Measurements from ENCODE around the gene SORL1. TPM values are rescaled to one million over a fixed set of nuclear protein-coding genes. Genes with fewer than 3 reads are reported as not detected.
"Not testable (repeated sequence)": the region's sequence is repeated elsewhere in the genome, so short reads cannot be mapped to it uniquely, and the experiment has no call there.

The SORL1 gene
- total RNA-seq, 1 experiment from 2014 or later: 6.1 TPM

- BruUV-seq (replicated peaks): no TSS peak
- Mint-ChIP-seq H3K4me3 (ENCODE audit: low read depth, unreplicated experiment) (no peak overlapping the region), H3K27me3 (ENCODE audit: unreplicated experiment) (no peaks in the 10 kb centered on the region), H3K4me1 (ENCODE audit: low read depth, unreplicated experiment) (no peaks in the 10 kb centered on the region), H3K27ac (ENCODE audit: unreplicated experiment) (no peak overlapping the region), H3K36me3 (ENCODE audit: insufficient read depth, unreplicated experiment) (no peaks in the 10 kb centered on the region), H3K9me3 (ENCODE audit: low read depth, unreplicated experiment) (no peaks in the 10 kb centered on the region)
- intact Hi-C loops (cut with micrococcal nuclease; ENCODE audit: unreplicated experiment): no loop called here
- TF ChIP-seq CTCF (IDR thresholded peaks at IDR 0.05; ENCODE audit: unreplicated experiment): no peak
- DNase-seq: no peak
- CTCF ChIA-PET: no interaction called here
Observed at GRCh38 chr11:121408830-121409229, 43.3 kb upstream of the SORL1 start.

- H3K27me3 Mint-ChIP-seq (ENCODE audit: unreplicated experiment); BruUV-seq (replicated peaks); intact Hi-C loops (cut with micrococcal nuclease; ENCODE audit: unreplicated experiment); DNase-seq; H3K4me3 Mint-ChIP-seq (ENCODE audit: low read depth, unreplicated experiment); CTCF ChIA-PET; H3K9me3 Mint-ChIP-seq (ENCODE audit: low read depth, unreplicated experiment); H3K36me3 Mint-ChIP-seq (ENCODE audit: insufficient read depth, unreplicated experiment); H3K4me1 Mint-ChIP-seq (ENCODE audit: low read depth, unreplicated experiment); H3K27ac Mint-ChIP-seq (ENCODE audit: unreplicated experiment): not testable (repeated sequence)
Observed at GRCh38 chr11:121410041-121410440, 42.1 kb upstream of the SORL1 start.

GRCh38 chr11:121411330-121411729 is 40.8 kb upstream of the SORL1 start:
- CTCF ChIA-PET; DNase-seq; intact Hi-C loops (cut with micrococcal nuclease; ENCODE audit: unreplicated experiment); H3K27me3 Mint-ChIP-seq (ENCODE audit: unreplicated experiment); H3K9me3 Mint-ChIP-seq (ENCODE audit: low read depth, unreplicated experiment); H3K4me1 Mint-ChIP-seq (ENCODE audit: low read depth, unreplicated experiment); H3K27ac Mint-ChIP-seq (ENCODE audit: unreplicated experiment); BruUV-seq (replicated peaks); H3K36me3 Mint-ChIP-seq (ENCODE audit: insufficient read depth, unreplicated experiment); H3K4me3 Mint-ChIP-seq (ENCODE audit: low read depth, unreplicated experiment): not testable (repeated sequence)

GRCh38 chr11:121412000-121412587 is 40.0 kb upstream of the SORL1 start:
- Mint-ChIP-seq H3K36me3 (ENCODE audit: insufficient read depth, unreplicated experiment) (no peaks in the 10 kb centered on the region), H3K9me3 (ENCODE audit: low read depth, unreplicated experiment) (no peaks in the 10 kb centered on the region), H3K27me3 (ENCODE audit: unreplicated experiment) (no peaks in the 10 kb centered on the region), H3K4me1 (ENCODE audit: low read depth, unreplicated experiment) (peaks cover 8% of the 10 kb centered on the region), H3K4me3 (ENCODE audit: low read depth, unreplicated experiment) (no peak overlapping the region), H3K27ac (ENCODE audit: unreplicated experiment) (no peak overlapping the region)
- DNase-seq: no peak
- CTCF ChIA-PET: no interaction called here
- TF ChIP-seq CTCF (IDR thresholded peaks at IDR 0.05; ENCODE audit: unreplicated experiment): no peak
- BruUV-seq (replicated peaks): no TSS peak
- intact Hi-C loops (cut with micrococcal nuclease; ENCODE audit: unreplicated experiment): no loop called here

GRCh38 chr11:121412711-121413415 is 39.3 kb upstream of the SORL1 start:
- CTCF ChIA-PET: no interaction called here
- no peak overlapping the region for H3K27ac Mint-ChIP-seq (ENCODE audit: unreplicated experiment)
- no TSS peak for BruUV-seq (replicated peaks)
- peaks cover 8% of the 10 kb centered on the region for H3K4me1 Mint-ChIP-seq (ENCODE audit: low read depth, unreplicated experiment)
- H3K36me3 Mint-ChIP-seq (ENCODE audit: insufficient read depth, unreplicated experiment): no peaks in the 10 kb centered on the region
- intact Hi-C loops (cut with micrococcal nuclease; ENCODE audit: unreplicated experiment): no loop called here
- TF ChIP-seq CTCF (IDR thresholded peaks at IDR 0.05; ENCODE audit: unreplicated experiment): no peak
- H3K27me3 Mint-ChIP-seq (ENCODE audit: unreplicated experiment): no peaks in the 10 kb centered on the region
- no peaks in the 10 kb centered on the region for H3K9me3 Mint-ChIP-seq (ENCODE audit: low read depth, unreplicated experiment)
- no peak overlapping the region for H3K4me3 Mint-ChIP-seq (ENCODE audit: low read depth, unreplicated experiment)
- no peak for DNase-seq

All from Calu3 (cell line).